ENCODE results near the gene SLC44A2. TPM values are rescaled to one million over a fixed set of nuclear protein-coding genes. Genes with fewer than 3 reads are reported as not detected.
A peak's percentile ranks its signal among the peaks of the same experiment; 100 is the strongest.

Gene SLC44A2
- total and polyA plus RNA-seq, 2 experiments from 2014 or later, result 44.4 to 91.3 TPM

DNA sequence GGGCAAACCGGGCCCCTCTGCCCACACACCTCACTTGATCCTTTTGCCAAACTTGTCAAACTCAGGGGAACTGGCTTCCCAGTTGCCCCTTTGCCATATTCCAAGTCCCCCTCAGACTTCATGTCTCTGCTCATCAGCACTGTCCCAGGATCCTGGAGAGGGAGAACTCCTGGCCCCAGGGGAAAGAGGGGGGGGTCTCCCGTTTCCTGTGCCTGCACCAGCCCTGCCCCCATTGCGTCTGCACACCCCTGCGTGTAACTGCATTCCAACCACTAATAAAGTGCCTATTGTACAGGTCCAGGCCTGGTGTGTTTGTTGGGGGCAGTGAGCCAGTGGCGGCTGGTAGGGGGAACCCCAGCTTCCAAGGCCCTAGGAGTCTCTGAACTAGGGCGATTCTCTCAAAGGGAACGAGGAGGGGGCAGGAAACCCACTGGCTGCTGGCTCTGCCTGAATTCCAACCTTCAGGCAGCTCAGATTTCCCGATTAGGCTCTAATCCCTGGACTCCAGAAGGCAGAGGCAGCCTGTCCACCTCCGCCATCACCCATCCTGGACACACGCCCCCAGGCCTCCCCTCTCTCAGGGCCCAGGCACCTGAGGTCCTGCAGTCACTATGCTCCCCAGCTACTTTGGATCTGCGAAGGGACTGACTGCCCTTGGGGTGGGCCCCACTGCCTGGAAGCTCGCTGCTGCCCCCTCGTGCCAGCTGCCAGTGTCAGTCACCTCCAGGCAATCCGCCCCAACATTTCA lies 19.1 kb downstream of the SLC44A2 start:
- 13% methylated on average over 14 of the region's 14 CpGs for WGBS (ENCODE audit: low lambda C conversion rate, missing lambda C conversion rate)
- Histone ChIP-seq H3K79me2 (no peaks in the 10 kb centered on the region), H3K27me3 (no peaks in the 10 kb centered on the region), H3K36me3 (replicated peaks; ENCODE audit: insufficient read depth, low read depth) (no peaks in the 10 kb centered on the region), H3K4me3 (no peak overlapping the region), H4K20me1 (ENCODE audit: insufficient read depth, poor library complexity, severe bottlenecking) (no peaks in the 10 kb centered on the region), H2AFZ (no peak overlapping the region), H3K4me1 (ENCODE audit: insufficient read depth) (peaks cover 23% of the 10 kb centered on the region), H3K9me3 (ENCODE audit: low read depth) (no peaks in the 10 kb centered on the region), H3K9me2 (replicated peaks; ENCODE audit: insufficient read depth) (no peaks in the 10 kb centered on the region), H3K4me2 (peak overlapping the region; percentile 29), H3K27ac (peak overlapping the region; percentile 89)
- TF ChIP-seq EZH2 (IDR thresholded peaks at IDR 0.05; ENCODE audit: borderline replicate concordance) (no peak), EZH2phosphoT487 (IDR thresholded peaks at IDR 0.05; ENCODE audit: low read depth, severe bottlenecking, unreplicated experiment) (no peak)
- TF ChIP-seq, protein P1, sequence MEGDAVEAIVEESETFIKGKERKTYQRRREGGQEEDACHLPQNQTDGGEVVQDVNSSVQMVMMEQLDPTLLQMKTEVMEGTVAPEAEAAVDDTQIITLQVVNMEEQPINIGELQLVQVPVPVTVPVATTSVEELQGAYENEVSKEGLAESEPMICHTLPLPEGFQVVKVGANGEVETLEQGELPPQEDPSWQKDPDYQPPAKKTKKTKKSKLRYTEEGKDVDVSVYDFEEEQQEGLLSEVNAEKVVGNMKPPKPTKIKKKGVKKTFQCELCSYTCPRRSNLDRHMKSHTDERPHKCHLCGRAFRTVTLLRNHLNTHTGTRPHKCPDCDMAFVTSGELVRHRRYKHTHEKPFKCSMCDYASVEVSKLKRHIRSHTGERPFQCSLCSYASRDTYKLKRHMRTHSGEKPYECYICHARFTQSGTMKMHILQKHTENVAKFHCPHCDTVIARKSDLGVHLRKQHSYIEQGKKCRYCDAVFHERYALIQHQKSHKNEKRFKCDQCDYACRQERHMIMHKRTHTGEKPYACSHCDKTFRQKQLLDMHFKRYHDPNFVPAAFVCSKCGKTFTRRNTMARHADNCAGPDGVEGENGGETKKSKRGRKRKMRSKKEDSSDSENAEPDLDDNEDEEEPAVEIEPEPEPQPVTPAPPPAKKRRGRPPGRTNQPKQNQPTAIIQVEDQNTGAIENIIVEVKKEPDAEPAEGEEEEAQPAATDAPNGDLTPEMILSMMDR (IDR thresholded peaks at IDR 0.05; ENCODE audit: poor library complexity), result peak; percentile 84
- peak; percentile 92 for DNase-seq (ENCODE audit: low spot score)

DNA sequence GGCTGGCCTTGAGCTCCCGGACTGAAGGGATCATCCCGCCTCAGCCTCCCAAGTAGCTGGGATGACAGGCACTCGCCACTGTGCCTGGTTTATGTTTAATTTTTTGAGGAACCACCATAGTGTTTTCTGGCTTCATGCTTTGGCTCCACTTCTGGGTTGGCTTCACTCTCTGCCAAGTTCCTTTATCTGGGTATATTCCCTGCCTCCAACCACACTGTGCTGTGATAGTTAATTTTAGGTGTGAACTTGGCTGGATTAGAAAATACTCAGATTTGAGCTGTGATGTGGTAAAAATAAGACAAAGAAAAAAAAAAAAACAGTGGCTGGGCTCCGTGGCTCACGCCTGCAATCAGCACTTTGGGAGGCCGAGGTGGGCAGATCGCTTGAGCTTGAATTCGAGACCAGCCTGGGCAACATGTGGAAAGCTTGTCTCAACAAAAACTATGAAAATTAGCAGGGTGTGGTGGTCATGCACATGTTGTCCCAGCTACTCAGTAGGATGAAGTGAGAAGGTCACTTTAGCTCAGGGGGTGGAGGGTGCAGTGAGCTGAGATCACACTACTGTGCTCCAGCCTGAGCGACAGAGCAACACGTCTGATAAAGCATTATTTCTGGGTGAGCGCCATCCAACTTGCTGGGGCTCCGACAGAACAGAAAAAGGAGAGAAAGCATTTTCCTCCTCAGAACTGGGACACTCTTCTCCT lies 21.3 kb downstream of the SLC44A2 start:
- Histone ChIP-seq H2AFZ (no peak overlapping the region), H3K36me3 (replicated peaks; ENCODE audit: insufficient read depth, low read depth) (no peaks in the 10 kb centered on the region)

DNA sequence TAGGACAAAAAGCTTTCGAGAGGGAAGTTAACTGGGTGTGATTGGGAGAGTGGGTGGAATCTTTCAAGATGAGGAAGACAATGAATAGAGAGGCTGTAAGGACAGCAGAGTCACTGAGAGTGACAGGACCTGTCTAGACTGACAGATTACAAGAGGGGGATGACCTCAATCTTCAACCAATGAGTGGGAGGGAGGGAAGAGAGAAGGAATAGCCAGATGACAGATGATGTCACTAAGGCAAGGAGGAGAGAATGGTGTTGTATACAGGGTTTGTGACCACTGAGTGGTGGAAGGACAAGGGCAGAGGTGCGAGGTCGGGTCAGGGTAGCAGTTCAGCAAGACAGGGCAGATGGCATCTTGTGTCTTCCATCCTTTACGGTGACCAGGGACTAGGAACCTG lies 23.0 kb downstream of the SLC44A2 start:
- Histone ChIP-seq H3K9me3 (ENCODE audit: low read depth) (no peaks in the 10 kb centered on the region), H3K27me3 (no peaks in the 10 kb centered on the region), H3K36me3 (replicated peaks; ENCODE audit: insufficient read depth, low read depth) (no peaks in the 10 kb centered on the region), H3K27ac (no peak overlapping the region), H3K4me1 (ENCODE audit: insufficient read depth) (peaks cover 21% of the 10 kb centered on the region), H3K79me2 (peaks cover 9% of the 10 kb centered on the region), H4K20me1 (ENCODE audit: insufficient read depth, poor library complexity, severe bottlenecking) (no peaks in the 10 kb centered on the region), H3K4me3 (no peak overlapping the region), H3K9me2 (replicated peaks; ENCODE audit: insufficient read depth) (no peaks in the 10 kb centered on the region), H2AFZ (no peak overlapping the region), H3K4me2 (no peak overlapping the region)
- WGBS (ENCODE audit: low lambda C conversion rate, missing lambda C conversion rate), result 91% methylated on average over 4 of the region's 4 CpGs
- DNase-seq (ENCODE audit: low spot score), result no peak
- TF ChIP-seq, protein P1 (IDR thresholded peaks at IDR 0.05; ENCODE audit: poor library complexity), result no peak
- TF ChIP-seq EZH2 (IDR thresholded peaks at IDR 0.05; ENCODE audit: borderline replicate concordance) (no peak), EZH2phosphoT487 (IDR thresholded peaks at IDR 0.05; ENCODE audit: low read depth, severe bottlenecking, unreplicated experiment) (no peak)

More for the DNA sequence above, 21.3 kb downstream of the SLC44A2 start:
- H3K4me1 ChIP-seq (ENCODE audit: insufficient read depth), result peaks cover 23% of the 10 kb centered on the region
- no peaks in the 10 kb centered on the region for H3K9me2 ChIP-seq (replicated peaks; ENCODE audit: insufficient read depth)
- no peaks in the 10 kb centered on the region for H3K27me3 ChIP-seq
- DNase-seq (ENCODE audit: low spot score), result no peak
- TF ChIP-seq EZH2phosphoT487 (IDR thresholded peaks at IDR 0.05; ENCODE audit: low read depth, severe bottlenecking, unreplicated experiment) (no peak), EZH2 (IDR thresholded peaks at IDR 0.05; ENCODE audit: borderline replicate concordance) (no peak)
- TF ChIP-seq, protein P1 (IDR thresholded peaks at IDR 0.05; ENCODE audit: poor library complexity), result no peak
- no peak overlapping the region for H3K4me3 ChIP-seq
- 92% methylated on average over 12 of the region's 12 CpGs for WGBS (ENCODE audit: low lambda C conversion rate, missing lambda C conversion rate)
- no peak overlapping the region for H3K4me2 ChIP-seq
- no peaks in the 10 kb centered on the region for H4K20me1 ChIP-seq (ENCODE audit: insufficient read depth, poor library complexity, severe bottlenecking)
- H3K9me3 ChIP-seq (ENCODE audit: low read depth), result no peaks in the 10 kb centered on the region
- H3K27ac ChIP-seq, result no peak overlapping the region
- H3K79me2 ChIP-seq, result no peaks in the 10 kb centered on the region

Data from hepatocyte (in vitro differentiated cells).